ENCODE data around the gene MSMP. TPM values are rescaled to one million over a fixed set of nuclear protein-coding genes. Genes with fewer than 3 reads are reported as not detected.

MSMP gene
- total RNA-seq, 1 donor from 2014 or later = not detected

DNA sequence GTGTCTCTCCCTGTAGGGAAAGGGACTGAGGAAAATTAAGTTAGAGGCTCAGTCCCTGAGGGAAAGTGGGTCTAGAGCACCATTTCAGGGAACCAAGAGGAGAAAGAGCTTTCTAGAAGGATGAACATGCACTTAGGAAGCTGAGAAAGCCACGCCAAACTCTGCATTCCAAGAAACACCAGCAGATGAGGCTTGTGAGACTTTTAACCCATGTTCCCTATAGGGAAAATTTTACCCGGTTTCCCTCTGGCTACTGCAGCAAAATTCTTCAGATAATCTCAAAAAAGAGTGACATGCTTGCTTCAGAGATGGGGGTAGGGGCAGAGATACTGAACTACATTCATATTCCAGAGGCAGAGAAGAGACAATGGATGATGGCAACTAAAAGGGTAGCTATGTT lies 30.6 kb downstream of the MSMP start:
- no peak overlapping the region for H3K27ac ChIP-seq

GRCh38 chr9:35719546-35719945 lies 34.5 kb downstream of the MSMP start:
- Histone ChIP-seq H3K36me3 (peaks cover 21 to 99% of the 10 kb centered on the region in 2 donors), H3K27me3 (no peaks in the 10 kb centered on the region), H3K9me3 (no peaks in the 10 kb centered on the region), H3K27ac (no peak overlapping the region), H3K4me1 (no peaks in the 10 kb centered on the region), H3K4me3 (no peak overlapping the region)
- no peak for TF ChIP-seq POLR2A (IDR thresholded peaks at IDR 0.05)
- TF ChIP-seq POLR2AphosphoS5 (IDR thresholded peaks at IDR 0.05; ENCODE audit: insufficient read depth in 1 of 2, low read depth in 1 of 2) = no peak
- no peak for TF ChIP-seq CTCF (IDR thresholded peaks at IDR 0.05)
- DNase-seq (ENCODE audit: extremely low spot score in 2 of 2) = no peak
- intact Hi-C loops (cut with DNase I) = no loop called here

More for the DNA sequence above, 30.6 kb downstream of the MSMP start:
- intact Hi-C loops (cut with DNase I) = no loop called here
- H3K4me3 ChIP-seq = no peak overlapping the region
- DNase-seq (ENCODE audit: extremely low spot score in 2 of 2) = no peak
- peaks cover 11 to 75% of the 10 kb centered on the region in 2 donors for H3K36me3 ChIP-seq
- H3K27me3 ChIP-seq = no peaks in the 10 kb centered on the region
- no peaks in the 10 kb centered on the region for H3K9me3 ChIP-seq
- peaks cover 27% of the 10 kb centered on the region for H3K4me1 ChIP-seq
- TF ChIP-seq CTCF (IDR thresholded peaks at IDR 0.05) (no peak), POLR2AphosphoS5 (IDR thresholded peaks at IDR 0.05; ENCODE audit: insufficient read depth in 1 of 2, low read depth in 1 of 2) (no peak), POLR2A (IDR thresholded peaks at IDR 0.05) (no peak)

DNA sequence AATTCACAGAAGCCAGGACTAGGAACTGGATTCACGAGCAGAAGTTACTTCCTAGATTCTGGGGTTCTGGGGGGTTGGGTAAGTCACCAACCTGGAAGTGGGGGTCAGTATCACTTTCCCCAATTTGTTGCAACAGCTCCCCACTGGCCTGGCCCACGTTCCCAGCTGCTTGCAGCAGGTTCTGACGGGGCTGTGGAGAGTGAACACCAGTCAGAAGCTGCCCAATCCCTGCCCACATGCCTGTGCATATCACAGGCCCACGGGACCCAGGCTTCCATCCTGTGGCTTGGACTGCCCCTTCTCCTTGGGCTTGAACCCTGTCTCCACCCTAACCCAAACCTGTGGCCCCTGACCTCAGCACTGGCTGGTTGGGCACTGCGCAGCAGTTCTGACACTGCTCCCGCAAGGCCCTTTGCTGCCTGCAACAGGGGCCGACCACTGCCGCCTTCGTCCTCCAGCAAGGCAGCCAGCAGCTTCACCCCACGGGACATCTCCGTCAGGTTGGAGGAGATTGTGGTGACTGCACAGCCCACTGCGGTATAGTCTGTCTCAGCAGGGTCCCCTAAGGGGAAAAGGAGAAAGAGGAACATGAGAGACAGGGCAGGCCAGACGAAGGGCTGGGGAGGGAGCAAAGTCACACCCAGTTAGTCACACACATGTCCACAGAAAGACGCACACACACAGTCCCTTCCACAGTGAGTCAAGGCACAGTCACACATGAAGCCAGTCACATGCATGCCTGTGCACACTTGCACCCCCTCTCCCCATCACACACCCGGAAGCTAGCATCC lies 35.2 kb downstream of the MSMP start:
- intact Hi-C loops (cut with DNase I) = no loop called here
- Histone ChIP-seq H3K9me3 (no peaks in the 10 kb centered on the region), H3K27me3 (no peaks in the 10 kb centered on the region), H3K4me3 (no peak overlapping the region), H3K27ac (no peak overlapping the region), H3K36me3 (peaks cover 23 to 99% of the 10 kb centered on the region in 2 donors), H3K4me1 (no peaks in the 10 kb centered on the region)
- DNase-seq (ENCODE audit: extremely low spot score in 2 of 2) = no peak
- TF ChIP-seq POLR2AphosphoS5 (IDR thresholded peaks at IDR 0.05; ENCODE audit: insufficient read depth in 1 of 2, low read depth in 1 of 2) (no peak), POLR2A (IDR thresholded peaks at IDR 0.05) (no peak), CTCF (IDR thresholded peaks at IDR 0.05) (no peak)

DNA sequence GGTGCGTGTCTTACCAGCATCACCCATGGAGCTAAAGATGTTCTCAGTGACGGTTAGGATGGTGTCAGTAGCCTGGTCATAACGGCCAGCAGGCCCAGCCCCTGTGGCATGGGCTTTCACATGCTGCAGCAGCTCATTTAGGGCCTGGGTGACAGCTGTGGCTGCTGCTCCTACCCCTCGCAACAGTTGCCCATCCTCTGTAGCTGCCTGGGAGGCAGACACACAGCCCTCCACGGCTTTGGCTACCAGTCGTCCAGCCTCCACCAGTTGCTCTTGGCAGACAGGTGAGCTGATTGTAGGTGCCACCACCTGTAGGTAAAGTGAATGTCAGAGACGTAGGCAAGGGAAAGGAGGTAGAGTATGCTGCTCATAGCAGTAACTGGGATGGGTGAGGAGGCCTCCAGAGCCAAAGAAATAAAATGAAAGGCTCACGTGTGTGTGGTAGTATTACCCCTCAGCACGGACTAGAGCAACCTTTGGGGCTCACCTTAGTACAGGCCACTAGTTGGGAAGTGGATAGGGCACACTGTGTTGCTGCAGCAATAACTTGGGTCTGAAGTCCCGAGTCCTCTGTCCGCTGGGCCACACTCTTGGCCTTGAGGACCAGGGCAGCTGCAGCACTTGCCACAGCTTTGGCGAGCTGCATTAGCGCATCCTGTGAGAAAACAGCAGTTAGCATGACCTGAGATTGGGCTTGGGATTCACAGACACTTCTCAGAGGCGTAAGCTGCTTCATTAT lies 36.8 kb downstream of the MSMP start:
- TF ChIP-seq POLR2AphosphoS5 (IDR thresholded peaks at IDR 0.05; ENCODE audit: insufficient read depth in 1 of 2, low read depth in 1 of 2) (no peak), CTCF (IDR thresholded peaks at IDR 0.05) (no peak), POLR2A (IDR thresholded peaks at IDR 0.05) (no peak)
- H3K27me3 ChIP-seq = no peaks in the 10 kb centered on the region
- no peaks in the 10 kb centered on the region for H3K9me3 ChIP-seq
- no peaks in the 10 kb centered on the region for H3K4me1 ChIP-seq
- no peak for DNase-seq (ENCODE audit: extremely low spot score in 2 of 2)
- intact Hi-C loops (cut with DNase I) = no loop called here
- no peak overlapping the region for H3K27ac ChIP-seq
- peaks cover 26 to 98% of the 10 kb centered on the region in 2 donors for H3K36me3 ChIP-seq
- H3K4me3 ChIP-seq = no peak overlapping the region

- TF ChIP-seq POLR2A (IDR thresholded peaks at IDR 0.05) (no peak), POLR2AphosphoS5 (IDR thresholded peaks at IDR 0.05; ENCODE audit: insufficient read depth in 1 of 2, low read depth in 1 of 2) (no peak), CTCF (IDR thresholded peaks at IDR 0.05) (no peak)
- peaks cover 17 to 98% of the 10 kb centered on the region in 2 donors for H3K36me3 ChIP-seq
- H3K9me3 ChIP-seq = no peaks in the 10 kb centered on the region
- intact Hi-C loops (cut with DNase I) = no loop called here
- H3K4me3 ChIP-seq = no peak overlapping the region
- H3K4me1 ChIP-seq = no peaks in the 10 kb centered on the region
- no peak overlapping the region for H3K27ac ChIP-seq
- H3K27me3 ChIP-seq = no peaks in the 10 kb centered on the region
- DNase-seq (ENCODE audit: extremely low spot score in 2 of 2) = no peak
Observed at GRCh38 chr9:35716230-35716629, 37.8 kb downstream of the MSMP start.

Measured in vagina (tissue), 2 donors.